Heart left ventricle (tissue), 13 donors: Measurements from ENCODE around the gene RAB11FIP4.

Experiments used
- POLR2A ChIP-seq, 2 donors: fragments of 450-650 bp; IDR thresholded peaks; one replicate each; pipeline ENCODE4 v1.6.1; 2017; ENCODE audit warnings: antibody characterized with exemption in 2 of 2, mild to moderate bottlenecking in 2 of 2, moderate library complexity in 2 of 2
- TF ChIP-seq, protein P1 (sequence below), 12 donors: fragments of 200-600 bp; sonication (generic) in 4 of 12; IDR thresholded peaks; one replicate each; pipeline versions ENCODE4 v1.5.0 to v1.8.0; 2018 to 2022; ENCODE audit warnings: antibody characterized with exemption in 12 of 12, mild to moderate bottlenecking in 5 of 12
- donor health status: ischemic (EF 13 %, LVEDD 7.1; RV severe dilation, severe dysfunction).
- donor health status: DM: no; HTN: yes; CAD: no.
- donor health status: DM: no; HTN: no; CAD: no.
- donor health status: ischemic (EF 25% LVEDD 6.9; RV normal size, moderate dysfunction).
- donor health status: ischemic (EF 25% LVEDD 5.7; RV mildly dilated, moderate dysfunction).
- donor health status: ischemic (EF 35%, LVEDD 5.7; RV mildly dilated, moderate dysfunction).
- donor health status: nonischemic (EF 11% LVEDD 7.7; RV severe dilation, severe dysfunction).
- donor health status: DM: yes; HTN: yes; CAD: no.
- donor health status: PGD.
- donor health status: ischemic (EF 29% LVEDD 5.4; RV normal size, mild dysfunction).
- donor health status: nonischemic (EF 23%, LVEDD 6.1; RV moderate dilation, normal function).

- TF ChIP-seq, protein P1, sequence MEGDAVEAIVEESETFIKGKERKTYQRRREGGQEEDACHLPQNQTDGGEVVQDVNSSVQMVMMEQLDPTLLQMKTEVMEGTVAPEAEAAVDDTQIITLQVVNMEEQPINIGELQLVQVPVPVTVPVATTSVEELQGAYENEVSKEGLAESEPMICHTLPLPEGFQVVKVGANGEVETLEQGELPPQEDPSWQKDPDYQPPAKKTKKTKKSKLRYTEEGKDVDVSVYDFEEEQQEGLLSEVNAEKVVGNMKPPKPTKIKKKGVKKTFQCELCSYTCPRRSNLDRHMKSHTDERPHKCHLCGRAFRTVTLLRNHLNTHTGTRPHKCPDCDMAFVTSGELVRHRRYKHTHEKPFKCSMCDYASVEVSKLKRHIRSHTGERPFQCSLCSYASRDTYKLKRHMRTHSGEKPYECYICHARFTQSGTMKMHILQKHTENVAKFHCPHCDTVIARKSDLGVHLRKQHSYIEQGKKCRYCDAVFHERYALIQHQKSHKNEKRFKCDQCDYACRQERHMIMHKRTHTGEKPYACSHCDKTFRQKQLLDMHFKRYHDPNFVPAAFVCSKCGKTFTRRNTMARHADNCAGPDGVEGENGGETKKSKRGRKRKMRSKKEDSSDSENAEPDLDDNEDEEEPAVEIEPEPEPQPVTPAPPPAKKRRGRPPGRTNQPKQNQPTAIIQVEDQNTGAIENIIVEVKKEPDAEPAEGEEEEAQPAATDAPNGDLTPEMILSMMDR (IDR thresholded peaks at IDR 0.05) = no peak
- no peak for TF ChIP-seq POLR2A (IDR thresholded peaks at IDR 0.05)
Observed at GRCh38 chr17:31479524-31479923, 88.0 kb downstream of the RAB11FIP4 start.
